Sigmoid colon (tissue), 7 donors: ENCODE data around the gene PTPN14. TPM values are rescaled to one million over a fixed set of nuclear protein-coding genes. Genes with fewer than 3 reads are reported as not detected.

Experiments
- DNase-seq: peaks from one replicate; pipeline ENCODE4 v3.0.0-alpha.2; 2019
- H3K27ac ChIP-seq, 4 donors: fragments of 200-600 bp; sonication (generic); one replicate each; pipeline ENCODE4 v1.5.1; 2016 to 2019; ENCODE audit warnings: mild to moderate bottlenecking in 1 of 4
- H3K27me3 ChIP-seq, 3 donors: fragments of 200-600 bp; sonication (generic); one replicate each; pipeline ENCODE4 v1.5.1; 2019; ENCODE audit warnings: mild to moderate bottlenecking in 1 of 3
- H3K36me3 ChIP-seq, 4 donors: fragments of 200-600 bp; sonication (generic); one replicate each; pipeline ENCODE4 v1.5.1; 2016 to 2019
- H3K4me1 ChIP-seq, 4 donors: fragments of 200-600 bp; sonication (generic); one replicate each; pipeline ENCODE4 v1.5.1; 2017 to 2019
- H3K4me3 ChIP-seq, 4 donors: fragments of 200-600 bp; sonication (generic); one replicate each; pipeline ENCODE4 v1.5.1; 2017 to 2019; ENCODE audit warnings: mild to moderate bottlenecking in 2 of 4, moderate library complexity in 1 of 4
- H3K9me3 ChIP-seq, 4 donors: fragments of 200-600 bp in 3 of 4; sonication (generic) in 3 of 4; one replicate each; pipeline versions ENCODE4 v1.5.1 to v1.6.1; 2013 to 2019
- EP300 ChIP-seq, 4 donors: sonication (generic); formaldehyde crosslinking; IDR thresholded peaks; one replicate each; pipeline ENCODE4 v1.6.1; 2017; ENCODE audit warnings: antibody characterized with exemption in 4 of 4
- POLR2A ChIP-seq, 2 donors: fragments of 450-650 bp; IDR thresholded peaks; one replicate each; pipeline ENCODE4 v1.6.1; 2016; ENCODE audit warnings: antibody characterized with exemption in 2 of 2, mild to moderate bottlenecking in 2 of 2, moderate library complexity in 2 of 2
- POLR2AphosphoS5 ChIP-seq, 4 donors: sonication (generic); formaldehyde crosslinking; IDR thresholded peaks; one replicate each; pipeline ENCODE4 v1.6.1; 2017; ENCODE audit warnings: antibody characterized with exemption in 4 of 4
- WGBS, 2 donors: extraction: QIAGEN DNeasy Blood & Tissue Kit; methylation state at CpG; one replicate each; pipeline ENCODE4 v1.1.7; 2013; 5-methylcytosine and 5-hydroxymethylcytosine counted together
- intact Hi-C: fragments of 100-400 bp; cut with DNase I; formaldehyde crosslinking; loops from one replicate; pipeline ENCODE4 v1.15.1; 2023
- polyA plus RNA-seq, 3 donors: library from polyadenylated mRNA; stranded (reverse); fragments of 200-250 nt; gene quantifications; one replicate each; pipeline ENCODE4 v1.2.3, GENCODE V29; 2013
- total RNA-seq, 4 donors: library from RNA; depleted of rRNA; stranded (reverse); fragments of >200 nt; gene quantifications; one replicate each; pipeline ENCODE4 v1.1.0, GENCODE V29; 2016
- TF ChIP-seq, protein P1 (sequence below), 4 experiments: fragments of 450-650 bp in 3 of 4; fragments of 200-600 bp in 1 of 4; IDR thresholded peaks; one replicate each; pipeline ENCODE4 v1.5.1; 2016 to 2019; ENCODE audit warnings: antibody characterized with exemption in 4 of 4, mild to moderate bottlenecking in 3 of 4, moderate library complexity in 2 of 4
- donor health status: healthy with polysubstance abuse.
- donor health status: Bipolar disorder and iron deficiency.
- donor health status: healthy.

Gene PTPN14
- total and polyA plus RNA-seq, 7 donors: 0.46 to 35.5 (median 20.1) TPM

DNA sequence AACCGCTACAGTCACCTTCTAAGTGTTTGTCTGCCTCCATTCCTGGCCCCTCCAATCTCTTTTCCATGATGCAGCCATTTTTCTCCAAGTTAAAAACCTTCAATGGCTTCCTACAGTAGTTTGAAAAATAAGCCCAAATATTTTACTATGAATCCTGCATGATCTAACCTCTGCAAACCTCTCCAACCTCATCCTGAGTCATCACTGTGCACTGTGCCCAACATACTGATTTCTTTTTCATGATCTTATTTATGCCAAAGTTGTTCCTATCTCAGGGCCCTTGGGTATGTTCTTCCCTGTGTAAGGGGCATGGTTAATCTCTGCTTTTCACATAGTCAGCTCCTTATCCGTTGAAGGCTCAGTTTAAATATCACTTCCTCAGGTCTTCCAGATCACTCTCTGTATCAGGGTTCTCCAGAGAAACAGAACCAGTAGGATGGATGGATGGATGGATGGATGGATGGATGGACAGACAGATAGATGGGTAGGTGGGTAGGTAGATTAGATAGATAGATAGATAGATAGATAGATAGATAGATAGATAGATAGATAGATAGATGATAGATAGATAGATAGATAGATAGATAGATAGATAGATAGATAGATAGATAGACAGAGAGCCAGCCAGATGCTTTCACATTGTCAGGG lies 18.1 kb upstream of the PTPN14 start:
- TF ChIP-seq POLR2AphosphoS5 (IDR thresholded peaks at IDR 0.05) (no peak), POLR2A (IDR thresholded peaks at IDR 0.05) (no peak), EP300 (IDR thresholded peaks at IDR 0.05) (no peak)
- TF ChIP-seq, protein P1, sequence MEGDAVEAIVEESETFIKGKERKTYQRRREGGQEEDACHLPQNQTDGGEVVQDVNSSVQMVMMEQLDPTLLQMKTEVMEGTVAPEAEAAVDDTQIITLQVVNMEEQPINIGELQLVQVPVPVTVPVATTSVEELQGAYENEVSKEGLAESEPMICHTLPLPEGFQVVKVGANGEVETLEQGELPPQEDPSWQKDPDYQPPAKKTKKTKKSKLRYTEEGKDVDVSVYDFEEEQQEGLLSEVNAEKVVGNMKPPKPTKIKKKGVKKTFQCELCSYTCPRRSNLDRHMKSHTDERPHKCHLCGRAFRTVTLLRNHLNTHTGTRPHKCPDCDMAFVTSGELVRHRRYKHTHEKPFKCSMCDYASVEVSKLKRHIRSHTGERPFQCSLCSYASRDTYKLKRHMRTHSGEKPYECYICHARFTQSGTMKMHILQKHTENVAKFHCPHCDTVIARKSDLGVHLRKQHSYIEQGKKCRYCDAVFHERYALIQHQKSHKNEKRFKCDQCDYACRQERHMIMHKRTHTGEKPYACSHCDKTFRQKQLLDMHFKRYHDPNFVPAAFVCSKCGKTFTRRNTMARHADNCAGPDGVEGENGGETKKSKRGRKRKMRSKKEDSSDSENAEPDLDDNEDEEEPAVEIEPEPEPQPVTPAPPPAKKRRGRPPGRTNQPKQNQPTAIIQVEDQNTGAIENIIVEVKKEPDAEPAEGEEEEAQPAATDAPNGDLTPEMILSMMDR (IDR thresholded peaks at IDR 0.05): no peak
- H3K4me3 ChIP-seq: no peak overlapping the region
- intact Hi-C loops: no loop called here
- H3K36me3 ChIP-seq: no peaks in the 10 kb centered on the region
- peaks cover 0 to 15% (median 11%) of the 10 kb centered on the region in 4 donors for H3K4me1 ChIP-seq
- H3K9me3 ChIP-seq: no peaks in the 10 kb centered on the region
- no peak for DNase-seq
- WGBS, 2 donors: 83 to 95% methylated on average over 2 of the region's 2 CpGs
- no peaks in the 10 kb centered on the region for H3K27me3 ChIP-seq
- H3K27ac ChIP-seq: no peak overlapping the region

DNA sequence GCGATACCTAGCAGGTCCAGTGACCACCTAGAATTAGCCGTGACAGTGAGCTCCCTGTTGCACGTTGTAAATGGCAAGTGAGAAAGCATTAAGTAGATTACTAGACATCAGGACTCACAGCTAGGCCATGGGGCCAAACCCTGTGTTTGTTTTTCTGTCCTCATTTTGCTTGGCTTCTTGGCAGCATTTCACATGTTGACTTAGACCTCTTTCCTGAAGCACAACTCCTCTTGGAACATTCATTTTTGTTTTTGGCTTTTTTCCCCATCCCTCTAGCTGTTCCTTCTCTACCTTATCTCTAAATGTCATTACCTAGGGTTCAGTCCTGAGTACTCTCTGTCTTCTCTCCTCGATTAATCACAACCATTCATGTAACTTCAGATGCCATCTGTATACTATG lies 16.9 kb upstream of the PTPN14 start:
- peaks cover 0 to 9% (median 2%) of the 10 kb centered on the region in 4 donors for H3K4me1 ChIP-seq
- intact Hi-C loops: no loop called here
- TF ChIP-seq POLR2AphosphoS5 (IDR thresholded peaks at IDR 0.05): no peak
- no peak for TF ChIP-seq EP300 (IDR thresholded peaks at IDR 0.05)
- TF ChIP-seq, protein P1 (IDR thresholded peaks at IDR 0.05): no peak
- no peak for TF ChIP-seq POLR2A (IDR thresholded peaks at IDR 0.05)
- H3K27me3 ChIP-seq: no peaks in the 10 kb centered on the region
- H3K9me3 ChIP-seq: no peaks in the 10 kb centered on the region
- H3K4me3 ChIP-seq: no peak overlapping the region
- DNase-seq: no peak
- no peaks in the 10 kb centered on the region for H3K36me3 ChIP-seq
- WGBS, 2 donors: 65 to 85% methylated on average over 4 of the region's 4 CpGs
- no peak overlapping the region for H3K27ac ChIP-seq

DNA sequence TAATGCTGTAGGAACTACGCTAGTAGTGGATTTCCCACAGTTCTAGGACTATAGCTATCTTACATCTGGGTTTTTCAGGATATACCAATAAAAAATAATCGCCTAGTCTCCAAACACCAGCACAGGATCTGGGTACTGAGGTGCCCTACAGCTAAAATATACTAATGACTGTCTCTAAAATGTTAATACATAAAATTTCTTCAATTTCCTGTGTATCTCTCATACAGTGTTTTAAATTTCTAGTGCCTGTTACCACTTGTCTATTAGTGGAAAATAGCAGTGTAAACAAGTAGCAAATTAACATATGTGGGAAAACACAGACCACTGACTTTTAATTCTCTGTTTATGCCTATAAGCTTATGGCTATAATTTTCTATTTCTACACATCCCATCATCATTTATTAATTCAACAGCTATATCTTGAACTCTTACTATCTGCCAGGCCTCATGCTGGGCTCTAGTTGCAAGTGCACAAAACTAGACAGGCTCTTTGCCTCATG lies 16.1 kb upstream of the PTPN14 start:
- 94 to 96% methylated on average over 2 of the region's 2 CpGs for WGBS, 2 donors
- TF ChIP-seq POLR2AphosphoS5 (IDR thresholded peaks at IDR 0.05) (no peak), POLR2A (IDR thresholded peaks at IDR 0.05) (no peak), EP300 (IDR thresholded peaks at IDR 0.05) (no peak)
- TF ChIP-seq, protein P1 (IDR thresholded peaks at IDR 0.05): no peak
- H3K9me3 ChIP-seq: no peaks in the 10 kb centered on the region
- peaks cover 0 to under 1% (median 0%) of the 10 kb centered on the region in 4 donors for H3K4me1 ChIP-seq
- intact Hi-C loops: no loop called here
- no peaks in the 10 kb centered on the region for H3K36me3 ChIP-seq
- H3K27ac ChIP-seq: no peak overlapping the region
- DNase-seq: no peak
- no peaks in the 10 kb centered on the region for H3K27me3 ChIP-seq
- no peak overlapping the region for H3K4me3 ChIP-seq

DNA sequence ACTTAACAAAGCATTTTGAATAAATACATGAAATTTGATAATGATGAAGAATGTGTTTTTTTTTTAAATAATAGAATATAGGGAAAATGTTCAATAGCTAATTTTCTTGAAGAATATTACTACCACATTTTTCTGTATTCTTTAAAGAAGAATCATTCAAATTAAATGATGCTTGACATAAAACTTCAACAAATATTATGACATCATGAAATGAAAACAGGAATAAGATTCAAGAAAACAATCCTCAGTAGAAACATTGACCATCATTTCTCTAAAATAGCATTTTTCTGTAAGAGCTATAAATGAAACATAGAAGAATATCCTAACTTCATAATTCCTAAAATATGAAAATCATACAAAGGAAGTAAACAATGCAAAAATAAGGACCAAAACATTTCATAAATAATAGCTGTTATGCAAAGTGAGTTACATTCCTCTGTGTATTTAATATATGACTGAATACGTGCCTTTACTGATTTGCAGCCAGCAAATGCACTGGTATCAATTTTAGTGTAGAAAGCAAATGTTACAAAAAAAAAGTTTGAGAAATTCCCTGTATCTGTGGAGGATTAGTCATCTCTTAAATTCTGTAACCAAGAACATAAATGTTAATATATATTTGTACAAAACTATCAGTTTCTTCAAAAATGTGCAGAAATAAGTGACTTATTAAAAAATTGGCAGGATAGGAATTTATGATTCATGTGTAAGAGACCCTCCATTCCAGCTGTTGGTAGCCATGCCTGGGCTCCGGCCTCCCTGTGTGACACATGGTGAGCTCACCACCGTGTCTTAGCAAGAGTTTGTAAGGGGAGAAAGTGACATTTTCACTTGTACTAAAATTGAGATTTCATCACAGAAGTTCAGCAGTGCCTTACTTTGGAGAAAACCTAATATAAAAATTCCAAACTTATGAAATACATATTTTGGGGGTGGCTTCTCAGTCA lies 15.0 kb upstream of the PTPN14 start:
- WGBS, 2 donors: 79 to 88% methylated on average over 3 of the region's 3 CpGs
- H3K27me3 ChIP-seq: no peaks in the 10 kb centered on the region
- H3K9me3 ChIP-seq: no peaks in the 10 kb centered on the region
- no peak for DNase-seq
- no peak overlapping the region for H3K27ac ChIP-seq
- no peak overlapping the region for H3K4me3 ChIP-seq
- H3K4me1 ChIP-seq: no peaks in the 10 kb centered on the region
- TF ChIP-seq POLR2A (IDR thresholded peaks at IDR 0.05) (no peak), EP300 (IDR thresholded peaks at IDR 0.05) (no peak), POLR2AphosphoS5 (IDR thresholded peaks at IDR 0.05) (no peak)
- TF ChIP-seq, protein P1 (IDR thresholded peaks at IDR 0.05): no peak
- no peaks in the 10 kb centered on the region for H3K36me3 ChIP-seq
- intact Hi-C loops: no loop called here
